DOHH2 (cell line): Measurements from ENCODE around the gene ITGB8.

ENCODE experiments used
- CTCF ChIP-seq: fragments of 200-600 bp; sonication (generic); IDR thresholded peaks from one replicate; pipeline ENCODE4 v1.5.1; 2014; ENCODE audit warnings: antibody characterized with exemption, mild to moderate bottlenecking, low read depth, low read length; ENCODE audit not compliant: poor library complexity, severe bottlenecking
- EZH2phosphoT487 ChIP-seq: fragments of 200-600 bp; sonication (generic); IDR thresholded peaks from 2 replicates; pipeline ENCODE4 v1.6.1; 2017; ENCODE audit warnings: borderline replicate concordance, mild to moderate bottlenecking, antibody characterized with exemption, low read length, moderate library complexity, mixed read lengths

GRCh38 chr7:20328692-20329091, 2.0 kb upstream of the ITGB8 start:
- no peak for TF ChIP-seq CTCF
- no peak for TF ChIP-seq EZH2phosphoT487
